SHP77 treated with DMSO at 0.1 percent for 48 hours (cell line): ENCODE results near the gene MEI1.

Source experiments
- DNase-seq: peaks from one replicate; lab custom pipeline; 2025; lab: John Stamatoyannopoulos, UW

The MEI1 gene

DNA sequence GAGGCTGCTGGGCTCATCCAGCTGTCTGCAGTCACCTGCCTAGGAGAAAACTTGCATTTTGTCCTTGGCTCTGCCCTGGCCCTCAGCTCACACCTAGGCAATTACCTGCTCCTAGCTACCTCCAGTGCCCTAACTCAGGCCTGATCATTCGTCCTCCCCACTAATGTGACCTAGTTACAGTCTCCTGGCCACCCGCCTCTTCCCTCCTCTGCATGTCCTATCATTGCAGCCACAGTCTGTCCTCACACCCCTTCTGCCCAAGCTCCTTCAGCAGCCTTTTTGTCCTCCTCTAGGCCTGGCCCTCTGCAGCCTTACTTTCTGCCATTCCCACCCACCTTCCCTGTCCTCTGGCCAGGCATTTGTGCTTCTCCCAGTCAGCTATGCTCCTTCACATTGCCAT is 83.4 kb downstream of the MEI1 start:
- no peak for DNase-seq

DNA sequence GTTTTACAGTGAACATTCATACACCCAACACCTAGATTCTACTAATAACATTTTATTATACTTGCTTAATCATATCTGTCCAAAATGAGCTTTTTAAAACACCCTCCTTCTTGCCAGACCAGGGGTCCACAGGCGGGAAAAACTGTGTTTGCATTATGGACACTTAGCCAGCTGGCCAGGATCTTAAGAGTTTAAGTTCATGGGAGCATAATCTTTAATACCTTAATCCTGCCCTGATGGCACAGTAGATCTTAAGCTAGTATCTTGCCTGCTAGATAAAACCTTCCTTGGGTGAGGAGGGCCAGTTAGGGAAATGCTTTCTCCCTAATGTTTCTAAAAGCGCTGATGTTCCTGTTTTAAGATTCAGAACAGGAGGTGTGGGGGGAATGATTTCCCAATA is 88.0 kb downstream of the MEI1 start:
- no peak for DNase-seq

DNA sequence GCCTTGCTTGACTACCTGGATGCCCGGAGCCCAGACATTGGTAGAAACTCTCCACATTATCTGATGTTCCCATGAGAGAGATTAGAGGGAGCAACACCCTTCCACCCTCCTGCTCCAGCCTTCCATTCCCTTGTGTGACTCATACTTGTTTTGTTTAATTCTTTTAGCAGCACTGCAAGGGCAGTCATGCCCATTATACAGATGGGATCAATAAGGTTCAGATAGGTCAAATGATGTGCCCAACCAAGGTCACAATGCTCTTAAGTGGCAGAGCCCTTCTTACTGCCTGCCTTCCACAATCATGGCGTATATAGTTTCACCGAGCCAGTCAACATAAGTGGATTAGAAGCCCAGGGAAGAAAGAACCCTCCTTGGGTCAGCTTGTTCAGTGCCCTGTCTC is 94.6 kb downstream of the MEI1 start:
- DNase-seq, result no peak

DNA sequence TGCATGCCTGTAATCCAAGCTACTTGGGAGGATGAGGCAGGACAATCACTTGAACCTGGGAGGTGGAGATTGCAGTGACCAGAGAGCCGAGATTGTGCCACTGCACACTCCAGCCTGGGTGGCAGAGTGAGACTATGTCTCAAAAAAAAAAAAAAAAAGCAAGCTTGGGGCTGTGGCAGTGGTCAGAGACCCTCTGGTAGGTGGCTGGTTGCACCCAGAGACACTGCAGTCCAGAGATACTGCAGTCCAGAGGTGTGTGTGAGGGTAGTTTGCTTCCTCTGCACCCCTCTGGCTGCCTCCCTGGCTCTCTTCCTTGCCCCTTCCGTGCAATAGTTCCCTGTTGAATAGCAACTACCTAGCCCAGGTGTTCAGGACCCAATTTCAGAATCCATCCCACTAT is 99.4 kb downstream of the MEI1 start:
- DNase-seq, result no peak

GRCh38 chr22:41799486-41800347 is 100.4 kb downstream of the MEI1 start:
- DNase-seq, result no peak

- DNase-seq, result peak; percentile 80
Measured at GRCh38 chr22:41800348-41801146, 101.2 kb downstream of the MEI1 start, which contains the start of gene CCDC134. Gene CCDC134, plus strand, starts transcription at chr22:41800679. Its CDS starts 8,212 bp downstream, at chr22:41808891.

DNA sequence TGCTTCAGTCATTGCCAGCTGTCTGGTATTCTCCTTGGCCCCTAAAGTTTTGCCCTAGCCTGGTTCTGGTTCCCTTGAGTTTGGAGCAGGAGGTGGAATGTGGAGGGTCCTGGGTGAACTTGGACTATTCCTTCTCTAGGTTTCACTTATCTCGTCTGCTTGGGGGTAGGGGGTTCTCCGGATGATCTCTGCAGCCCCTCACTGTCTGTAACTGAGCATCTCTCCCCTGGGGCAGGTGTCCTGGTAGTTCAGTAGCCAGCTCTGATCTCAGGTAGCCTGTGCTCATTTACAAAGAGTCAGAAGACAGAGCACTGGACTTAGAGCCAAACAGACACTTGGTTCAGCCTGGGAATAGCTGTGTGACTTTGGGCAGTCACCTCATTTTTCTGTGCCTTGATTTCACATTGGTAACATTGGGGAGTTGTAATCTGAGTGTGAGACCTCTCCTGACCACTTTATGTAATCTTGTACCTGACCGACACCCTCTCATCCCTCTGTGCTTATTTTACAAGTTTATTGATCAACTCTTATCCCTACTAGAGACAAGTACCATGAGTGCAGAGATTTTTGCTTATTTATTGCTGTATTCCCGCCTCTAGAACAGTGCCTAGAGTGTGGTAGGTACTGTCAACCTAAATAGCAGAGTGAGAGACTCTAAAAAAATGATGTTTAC is 102.0 kb downstream of the MEI1 start:
- DNase-seq, result no peak

- no peak for DNase-seq
Measured at GRCh38 chr22:41801886-41802285, 102.6 kb downstream of the MEI1 start.

- DNase-seq, result no peak
Measured at GRCh38 chr22:41805639-41806038, 106.3 kb downstream of the MEI1 start.

GRCh38 chr22:41808400-41808799 is 109.1 kb downstream of the MEI1 start:
- no peak for DNase-seq

DNA sequence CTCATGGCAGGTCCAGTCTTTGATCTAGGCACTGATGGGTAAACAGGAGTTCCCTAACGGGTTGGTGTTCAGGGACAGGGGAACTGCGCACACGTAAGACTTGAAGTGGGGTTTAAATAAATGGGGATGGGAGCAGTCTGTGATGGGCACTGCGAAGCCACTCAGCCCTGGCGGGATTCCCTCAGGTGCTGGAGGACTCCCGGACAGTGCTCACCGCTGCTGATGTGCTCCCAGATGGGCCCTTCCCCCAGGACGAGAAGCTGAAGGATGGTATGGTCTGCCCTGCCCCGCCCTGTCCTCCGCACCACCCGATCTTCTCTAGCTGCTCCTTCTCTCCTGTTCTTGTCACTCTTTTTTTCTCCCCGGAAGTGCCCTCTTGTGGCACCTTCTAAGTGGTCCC is 110.7 kb downstream of the MEI1 start:
- no peak for DNase-seq

DNA sequence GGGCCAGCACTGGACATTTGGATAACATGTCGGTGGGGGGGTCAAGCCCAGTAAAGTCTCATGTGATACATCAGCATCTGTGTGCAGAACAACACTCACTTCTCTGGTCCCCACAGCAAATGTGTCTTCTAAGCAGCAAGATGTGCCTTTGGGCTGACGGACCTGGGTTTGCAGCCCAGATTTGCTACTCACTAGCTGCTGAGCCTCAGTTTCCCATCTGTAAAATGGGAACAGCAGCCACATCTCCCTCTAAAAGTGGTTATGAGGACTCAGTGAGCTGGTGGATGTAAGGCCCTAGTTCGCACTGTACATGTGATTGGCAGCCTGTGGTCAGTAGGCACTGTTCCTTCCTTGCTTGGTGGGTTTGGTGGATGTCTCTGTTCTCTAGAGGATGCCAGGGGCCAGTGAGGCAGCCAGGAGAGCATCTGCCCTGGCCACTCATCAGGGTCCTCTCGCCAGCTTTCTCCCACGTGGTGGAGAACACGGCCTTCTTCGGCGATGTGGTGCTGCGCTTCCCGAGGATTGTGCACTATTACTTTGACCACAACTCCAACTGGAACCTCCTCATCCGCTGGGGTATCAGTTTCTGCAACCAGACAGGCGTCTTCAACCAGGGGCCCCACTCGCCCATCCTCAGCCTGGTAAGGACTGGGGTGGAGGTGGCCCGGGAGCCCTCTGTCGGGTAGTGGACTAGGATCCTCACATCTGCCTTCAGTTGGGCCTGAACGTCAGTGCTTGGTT is 113.7 kb downstream of the MEI1 start:
- DNase-seq, result no peak

DNA sequence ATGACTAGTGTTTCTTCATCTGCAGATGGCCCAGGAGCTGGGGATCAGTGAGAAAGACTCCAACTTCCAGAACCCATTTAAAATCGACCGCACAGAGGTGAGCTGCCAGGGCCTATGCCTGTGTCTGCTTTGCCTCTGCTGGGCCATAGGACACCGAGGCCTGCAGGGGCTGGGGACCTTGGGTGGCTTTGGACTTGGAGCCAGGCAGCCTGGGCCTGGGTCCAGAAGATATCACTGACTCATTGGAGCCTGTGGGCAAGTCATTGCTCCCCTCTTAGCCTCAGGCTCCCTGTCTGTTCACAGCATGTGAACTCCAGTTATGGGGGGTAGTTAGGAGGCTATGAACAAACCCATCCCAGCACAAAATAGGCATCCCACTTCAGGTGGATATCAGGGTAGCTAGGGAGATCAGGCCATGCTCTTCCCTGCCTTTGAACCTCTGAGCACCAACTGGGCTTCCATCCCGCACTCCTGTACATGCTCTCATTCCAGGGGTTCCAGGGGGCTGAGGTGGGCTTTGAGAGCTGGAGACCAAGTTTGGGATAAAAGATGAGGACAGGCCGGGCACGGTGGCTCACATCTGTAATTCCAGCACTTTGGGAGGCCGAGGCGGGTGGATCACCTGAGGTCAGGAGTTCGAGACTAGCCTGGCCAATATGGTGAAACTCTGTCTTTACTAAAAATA is 114.6 kb downstream of the MEI1 start:
- no peak for DNase-seq

GRCh38 chr22:41815716-41816115 is 116.4 kb downstream of the MEI1 start:
- DNase-seq, result no peak

DNA sequence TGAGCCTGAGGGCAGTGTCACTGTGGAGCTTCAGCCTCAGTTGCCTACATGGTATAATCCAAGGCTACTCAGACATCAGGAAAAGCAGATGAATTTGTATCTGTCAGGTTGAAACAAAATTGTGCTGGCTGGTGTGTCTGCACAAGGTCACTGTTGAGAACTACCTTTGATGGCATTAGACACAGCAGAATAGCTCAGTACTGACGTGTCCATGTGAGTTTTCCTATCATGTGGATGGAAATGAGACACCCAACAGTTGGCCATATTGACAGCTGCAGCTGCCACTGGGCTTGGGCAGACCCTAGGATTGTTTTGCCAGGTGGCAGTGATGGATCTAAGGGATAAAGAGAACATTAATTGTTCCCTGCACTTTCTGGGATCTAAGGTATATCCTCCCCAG is 116.9 kb downstream of the MEI1 start:
- no peak for DNase-seq

- no peak for DNase-seq
Measured at GRCh38 chr22:41816871-41817270, 117.6 kb downstream of the MEI1 start.

- DNase-seq, result no peak
Measured at GRCh38 chr22:41818011-41818410, 118.7 kb downstream of the MEI1 start.

GRCh38 chr22:41818596-41818995 is 119.3 kb downstream of the MEI1 start:
- no peak for DNase-seq

- no peak for DNase-seq
Measured at GRCh38 chr22:41819257-41819656, 120.0 kb downstream of the MEI1 start.

DNA sequence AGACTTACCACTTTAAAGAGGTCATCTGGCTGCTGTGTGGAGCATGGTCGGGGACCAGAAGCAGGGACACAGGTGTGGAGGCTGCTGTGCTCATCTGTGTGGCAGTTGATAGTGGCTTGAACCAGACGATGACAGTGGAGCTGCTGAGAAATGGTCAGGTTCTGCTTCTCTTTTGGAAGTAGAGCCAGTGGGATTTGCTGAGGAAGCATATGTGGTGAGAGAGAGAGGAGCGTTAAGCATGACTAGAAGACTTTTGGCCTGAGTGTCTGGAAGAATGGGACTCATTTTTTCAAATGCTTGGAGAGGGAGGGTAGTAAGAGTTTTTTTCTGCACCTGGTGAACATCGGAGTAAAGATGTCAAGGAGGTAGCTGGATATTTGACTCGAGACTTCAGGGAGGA is 121.1 kb downstream of the MEI1 start:
- no peak for DNase-seq
